Activated CD8-positive, alpha-beta memory T cell treated with anti-CD3 and anti-CD28 coated beads, Interleukin-2, amount 50 U/mL, for 24 hours (primary cell): ENCODE data around the gene HDAC3.

Source experiments
- DNase-seq: peaks from one replicate; pipeline ENCODE4 v3.0.0-alpha.2; 2020; ENCODE audit errors: extremely low read depth

The HDAC3 gene

GRCh38 chr5:141602606-141603005, 34.0 kb downstream of the HDAC3 start:
- DNase-seq = no peak

- no peak for DNase-seq
These were observed 38.0 kb downstream of the HDAC3 start for GRCh38 chr5:141598391-141599345.

GRCh38 chr5:141597814-141598213, 38.8 kb downstream of the HDAC3 start:
- DNase-seq = no peak

- no peak for DNase-seq
These were observed 39.3 kb downstream of the HDAC3 start for GRCh38 chr5:141597394-141597793.

GRCh38 chr5:141596867-141597266, 39.8 kb downstream of the HDAC3 start:
- no peak for DNase-seq

GRCh38 chr5:141590127-141590526, 46.5 kb downstream of the HDAC3 start:
- no peak for DNase-seq

- DNase-seq = no peak
These were observed 50.4 kb downstream of the HDAC3 start for GRCh38 chr5:141586246-141586645.

GRCh38 chr5:141585594-141585993, 51.1 kb downstream of the HDAC3 start:
- DNase-seq = no peak

- no peak for DNase-seq
These were observed 62.5 kb downstream of the HDAC3 start for GRCh38 chr5:141574122-141574510.

GRCh38 chr5:141573489-141574121, 63.0 kb downstream of the HDAC3 start:
- DNase-seq = no peak
